ENCODE data around the gene YTHDC2.

GRCh38 chr5:113488645-113489184 is 24.8 kb upstream of the YTHDC2 start:
- no peak for TF ChIP-seq CTCF (IDR thresholded peaks at IDR 0.05)
- TF ChIP-seq POLR2A (IDR thresholded peaks at IDR 0.05) = no peak
